GM18951 (cell line): ENCODE results near the gene CXCR2.
"Not testable (repeated sequence)": the region's sequence is repeated elsewhere in the genome, so short reads cannot be mapped to it uniquely, and the experiment has no call there.

ENCODE experiments used
- POLR2A ChIP-seq: IDR thresholded peaks from 4 replicates; pipeline ENCODE4 v1.6.1; 2011; ENCODE audit warnings: mild to moderate bottlenecking; ENCODE audit not compliant: insufficient read length, insufficient read depth; ENCODE audit errors: extremely low read depth
- in situ Hi-C: fragments of 300-500 bp; cut with MboI; formaldehyde crosslinking; loops from one replicate; pipeline ENCODE4 v1.12.0; 2022; ENCODE audit warnings: low sequenced_read_pairs, mixed read lengths, inconsistent platforms; ENCODE audit not compliant: unreplicated experiment

The CXCR2 gene

DNA sequence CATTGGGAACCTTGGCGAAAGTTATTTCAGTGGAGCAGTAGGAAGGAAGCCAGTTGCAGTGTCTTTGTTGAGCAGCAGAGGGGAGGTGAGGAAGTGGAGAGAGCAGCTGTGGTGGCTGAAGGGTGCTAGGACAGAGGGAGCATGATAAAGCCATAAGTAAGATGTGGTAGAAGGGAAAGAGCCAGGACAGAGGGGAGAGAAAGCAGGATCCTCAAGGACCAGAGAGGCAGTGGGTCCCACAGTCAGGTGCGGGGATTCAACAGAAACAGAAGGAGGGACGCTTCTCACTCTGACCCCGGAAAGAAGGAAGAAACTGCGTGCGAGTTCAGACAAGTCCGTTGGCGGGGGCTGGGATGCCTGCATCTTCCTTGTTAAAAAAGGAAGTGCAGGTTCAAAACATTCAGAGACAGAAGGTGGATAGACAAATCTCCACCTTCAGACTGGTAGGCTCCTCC is at the start of gene CXCR2:
Gene CXCR2 (plus strand): TSS at position 403 of the 455 bp plus-strand sequence. CDS start 8,774 bp downstream, outside the sequence.
- no peak for TF ChIP-seq POLR2A
- in situ Hi-C loops = no loop called here

DNA sequence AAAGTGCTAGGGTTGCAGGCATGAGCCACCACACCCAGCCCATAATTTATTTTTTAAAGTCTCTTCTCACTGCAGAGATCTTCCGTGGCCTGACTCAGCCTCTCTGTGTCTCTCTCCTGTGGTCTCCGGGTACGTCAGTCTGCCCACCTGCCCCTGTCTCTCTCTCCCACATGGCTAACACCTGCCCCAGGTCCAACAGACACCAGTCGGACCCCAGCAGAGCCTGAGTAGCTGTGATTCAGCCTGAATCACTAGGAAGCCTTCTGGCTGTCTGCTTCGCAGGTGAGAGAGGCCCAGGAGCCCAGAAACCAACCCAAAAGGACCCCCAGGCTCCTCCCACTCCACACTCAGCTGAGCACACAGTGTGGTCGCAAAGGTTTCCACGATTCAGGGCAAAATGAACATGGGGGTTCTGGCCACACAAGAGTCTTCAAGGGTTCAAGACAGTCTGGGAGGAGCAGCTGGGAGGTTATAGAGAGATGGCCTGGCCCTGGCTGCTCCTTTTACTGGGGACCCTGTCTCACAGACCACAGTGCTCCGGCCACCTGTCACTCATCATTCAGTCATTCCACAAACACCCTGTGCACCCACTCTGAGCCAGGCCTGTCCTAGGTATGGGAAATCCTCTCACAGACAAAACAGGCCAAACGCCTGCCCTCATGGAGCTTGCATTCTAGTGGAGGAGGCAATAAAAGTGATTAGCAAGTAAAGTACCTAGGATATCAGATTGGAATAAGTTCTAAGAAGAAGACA is 48.2 kb upstream of the CXCR2 start:
- in situ Hi-C loops = no loop called here
- TF ChIP-seq POLR2A = no peak

DNA sequence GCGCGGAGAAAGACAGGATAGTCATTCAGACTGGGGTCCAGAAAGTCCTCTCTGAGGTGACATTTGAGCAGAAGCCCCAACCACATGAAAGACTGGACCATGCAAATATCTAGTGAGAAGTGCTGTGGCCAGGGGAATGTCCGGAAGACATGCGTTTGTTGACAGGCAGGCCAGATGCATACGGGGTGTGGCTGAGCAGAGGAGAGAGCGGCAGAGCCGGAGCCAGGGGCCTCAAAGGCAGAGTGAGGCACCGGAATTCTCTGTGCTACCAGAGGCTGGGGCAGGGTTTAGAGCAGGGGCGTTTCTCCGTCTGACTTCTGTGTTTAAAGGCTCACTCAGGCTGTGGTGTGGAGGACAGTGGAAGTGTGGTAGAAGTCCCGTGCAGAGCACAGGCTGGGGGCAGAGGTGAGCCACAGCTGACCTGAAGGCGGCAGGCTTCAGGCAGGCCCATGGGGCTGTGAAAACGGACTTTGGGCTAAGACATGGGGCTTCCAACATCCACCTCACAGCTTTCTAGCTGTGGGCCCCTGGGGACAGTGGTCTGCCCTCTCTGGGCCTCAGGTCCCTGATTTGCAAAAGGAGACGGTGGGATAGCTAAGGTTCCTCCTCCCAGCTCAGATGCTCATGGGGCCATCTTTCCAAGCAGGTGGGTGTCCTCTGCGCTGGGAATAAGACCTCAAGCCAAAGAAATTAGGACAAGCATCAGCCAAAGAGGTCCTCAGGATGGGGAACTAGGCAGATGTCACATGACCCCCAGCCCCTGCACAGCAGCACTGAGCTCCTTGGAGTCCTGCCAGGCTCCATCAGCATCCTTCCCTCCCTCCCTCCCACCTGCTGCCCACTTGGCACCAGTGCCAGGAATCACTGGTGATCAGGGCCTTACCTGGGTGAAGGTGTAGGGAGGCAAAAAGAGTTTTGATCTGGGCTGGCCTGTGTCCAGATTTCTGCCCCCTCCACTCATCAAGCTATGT is 45.6 kb upstream of the CXCR2 start:
- in situ Hi-C loops = no loop called here
- TF ChIP-seq POLR2A = no peak

GRCh38 chr2:218081063-218081462 is 44.8 kb upstream of the CXCR2 start:
- in situ Hi-C loops = no loop called here
- no peak for TF ChIP-seq POLR2A

DNA sequence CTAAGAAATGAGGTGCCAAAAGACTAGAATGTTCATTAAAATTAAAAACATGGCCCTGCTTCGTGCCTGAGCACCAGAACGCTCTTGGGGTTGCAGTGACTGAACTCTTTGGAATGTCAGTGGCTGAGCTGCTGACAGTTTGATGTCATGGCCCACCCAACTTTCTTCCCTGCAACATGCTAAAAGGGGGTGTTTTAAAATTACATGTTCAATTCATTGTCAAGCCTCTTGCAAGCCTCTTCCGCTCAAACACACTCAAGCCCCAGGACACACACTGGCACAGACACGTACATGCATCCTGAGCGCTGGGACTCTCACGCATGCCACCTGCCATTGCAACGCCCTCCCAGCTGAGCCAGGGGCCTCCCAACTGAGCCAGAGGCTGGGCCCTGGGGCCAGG is 44.1 kb upstream of the CXCR2 start:
- in situ Hi-C loops = no loop called here
- TF ChIP-seq POLR2A = no peak

GRCh38 chr2:218082586-218083351 is 43.1 kb upstream of the CXCR2 start:
- in situ Hi-C loops = no loop called here
- no peak for TF ChIP-seq POLR2A

DNA sequence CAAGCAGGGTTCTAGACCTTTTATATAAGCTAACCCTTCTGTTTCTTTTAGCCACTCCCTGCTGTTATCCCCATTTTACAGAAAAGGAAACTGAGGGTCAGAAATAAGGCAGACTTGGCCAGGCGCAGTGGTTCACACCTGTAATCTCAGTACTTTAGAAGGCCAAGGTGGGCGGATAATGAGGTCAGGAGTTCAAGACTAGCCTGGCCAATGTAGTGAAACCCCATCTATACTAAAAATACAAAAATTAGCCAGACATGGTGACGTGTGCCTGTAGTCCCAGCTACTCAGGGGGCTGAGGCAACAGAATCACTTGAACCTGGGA is 42.5 kb upstream of the CXCR2 start:
- no peak for TF ChIP-seq POLR2A
- in situ Hi-C loops = no loop called here

- TF ChIP-seq POLR2A = no peak
- in situ Hi-C loops = no loop called here
These were observed 39.4 kb upstream of the CXCR2 start for GRCh38 chr2:218086478-218086877.

- TF ChIP-seq POLR2A = no peak
- in situ Hi-C loops = no loop called here
These were observed 36.6 kb upstream of the CXCR2 start for GRCh38 chr2:218089259-218089658.

GRCh38 chr2:218091746-218092145 is 34.1 kb upstream of the CXCR2 start:
- in situ Hi-C loops = no loop called here
- no peak for TF ChIP-seq POLR2A

DNA sequence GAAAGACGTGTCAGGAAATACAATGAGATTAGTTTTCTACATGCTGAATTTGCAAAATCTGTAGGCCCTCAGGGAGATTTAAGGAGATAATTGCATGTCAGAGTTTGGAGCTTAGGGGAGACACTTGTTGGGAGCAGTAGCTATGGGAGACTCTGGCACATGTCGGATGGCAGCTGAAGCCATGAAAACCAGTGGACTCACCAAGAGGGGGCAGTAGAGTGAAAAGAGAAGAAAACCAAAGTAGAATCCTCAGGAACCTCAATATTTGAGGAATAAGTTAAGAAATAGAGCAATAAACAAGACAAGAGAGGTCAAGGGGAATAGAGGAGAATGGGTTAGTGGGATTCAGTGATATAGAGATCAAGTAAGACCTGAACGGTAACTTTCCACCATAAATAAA is 31.9 kb upstream of the CXCR2 start:
- in situ Hi-C loops = no loop called here
- no peak for TF ChIP-seq POLR2A

DNA sequence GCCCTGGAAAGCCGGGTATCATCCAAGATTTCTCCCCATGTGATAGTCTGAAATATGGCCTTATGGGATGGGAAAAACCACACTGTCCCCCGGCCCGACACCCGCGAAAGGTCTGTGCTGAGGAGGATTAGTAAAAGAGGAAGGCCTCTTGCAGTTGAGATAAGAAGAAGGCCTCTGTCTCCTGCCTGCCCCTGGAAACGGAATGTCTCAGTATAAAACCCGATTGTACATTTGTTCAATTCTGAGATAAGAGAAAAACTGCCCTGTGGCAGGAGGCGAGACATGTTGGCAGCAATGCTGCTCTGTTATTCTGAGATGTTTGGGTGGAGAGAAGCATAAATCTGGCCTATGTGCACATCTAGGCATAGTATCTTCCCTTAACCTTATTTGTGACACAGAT is 30.0 kb upstream of the CXCR2 start:
- no peak for TF ChIP-seq POLR2A
- in situ Hi-C loops = no loop called here

GRCh38 chr2:218097975-218098374 is 27.9 kb upstream of the CXCR2 start:
- no peak for TF ChIP-seq POLR2A
- in situ Hi-C loops = no loop called here

DNA sequence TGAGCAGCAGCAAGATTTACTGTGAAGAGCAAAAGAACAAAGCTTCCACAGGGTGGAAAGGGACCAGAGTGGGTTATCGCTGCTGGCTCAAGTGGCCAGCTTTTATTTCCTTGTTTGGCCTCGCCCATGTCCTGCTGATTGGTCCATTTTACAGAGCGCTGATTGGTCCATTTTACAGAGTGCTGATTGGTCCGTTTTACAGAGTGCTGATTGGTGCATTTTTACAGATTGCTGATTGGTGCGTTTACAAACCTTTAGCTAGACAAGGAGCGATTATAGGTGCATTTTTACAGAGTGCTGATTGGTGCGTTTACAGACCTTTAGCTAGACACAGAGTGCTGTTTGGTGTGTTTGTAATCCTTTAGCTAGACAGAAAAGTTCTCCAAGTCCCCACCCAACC is 17.0 kb upstream of the CXCR2 start:
- in situ Hi-C loops = not testable (repeated sequence)

DNA sequence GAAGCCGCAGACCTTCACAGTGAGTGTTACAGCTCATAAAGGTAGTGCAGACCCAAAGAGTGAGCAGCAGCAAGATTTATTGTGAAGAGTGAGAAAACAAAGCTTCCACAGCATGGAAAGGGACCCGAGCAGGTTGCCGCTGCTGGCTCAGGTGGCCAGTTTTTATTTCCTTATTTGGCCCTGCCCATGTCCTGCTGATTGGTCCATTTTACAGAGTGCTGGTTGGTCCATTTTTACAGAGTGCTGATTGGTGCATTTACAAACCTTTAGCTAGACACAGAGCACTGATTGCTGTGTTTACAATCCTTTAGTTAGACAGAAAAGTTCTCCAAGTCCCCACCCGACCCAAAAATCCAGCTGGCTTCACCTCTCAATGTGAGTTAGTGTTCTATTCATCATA is 4.0 kb upstream of the CXCR2 start:
- in situ Hi-C loops = not testable (repeated sequence)

GRCh38 chr2:218122286-218122685 is 3.5 kb upstream of the CXCR2 start:
- in situ Hi-C loops = not testable (repeated sequence)
